ENCODE data around the gene EGFL8. TPM values are rescaled to one million over a fixed set of nuclear protein-coding genes. Genes with fewer than 3 reads are reported as not detected.
"Not testable (repeated sequence)": the region's sequence is repeated elsewhere in the genome, so short reads cannot be mapped to it uniquely, and the experiment has no call there.

Gene EGFL8
- total and polyA plus RNA-seq, 4 experiments from 2014 or later: 0.23 to 16.6 (median 16.6) TPM; not detected in 1

DNA sequence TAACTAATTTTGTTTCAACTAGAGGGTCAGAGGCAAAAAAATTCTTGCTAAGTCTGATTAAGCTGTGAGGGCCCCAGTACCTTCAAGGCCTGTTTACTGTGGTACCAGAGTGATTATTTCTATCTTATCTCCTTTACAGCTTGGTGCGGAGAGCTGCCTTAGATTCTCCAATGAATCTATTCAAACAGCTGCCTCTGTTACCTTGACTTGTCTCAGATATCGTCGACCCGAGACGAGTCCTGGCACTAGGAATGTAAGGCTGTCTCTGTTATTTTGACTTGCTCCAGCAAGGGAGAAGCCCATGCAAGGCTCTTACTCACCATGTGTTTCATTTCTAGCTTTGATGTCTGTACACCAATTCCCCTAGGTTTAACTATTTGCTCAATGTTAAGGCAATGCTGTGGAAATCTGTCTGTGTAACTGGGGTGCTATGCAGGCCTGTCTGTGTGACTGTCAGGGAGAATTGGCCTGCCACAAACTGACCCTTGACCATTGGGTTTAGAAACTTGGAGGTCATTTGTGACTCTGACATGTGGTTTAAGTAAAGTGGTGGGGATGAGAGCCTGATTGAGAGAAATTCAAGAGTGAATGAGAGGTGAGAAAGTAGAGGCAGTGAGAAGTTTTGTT is 23.9 kb upstream of the EGFL8 start:
- H3K4me3 ChIP-seq (ENCODE audit: low read length in 2 of 2): no peak overlapping the region
- H3K4me1 ChIP-seq (ENCODE audit: insufficient read depth, low read length): no peaks in the 10 kb centered on the region
- no peak for DNase-seq
- Mint-ChIP-seq H3K36me3 (no peaks in the 10 kb centered on the region), H3K27me3 (peaks cover 2 to 3% of the 10 kb centered on the region in 2 donors), H3K4me3 (no peak overlapping the region), H3K4me1 (no peaks in the 10 kb centered on the region), H3K27ac (no peak overlapping the region), H3K9me3 (peaks cover 0 to 2% (median 0%) of the 10 kb centered on the region in 8 donors)
- no peaks in the 10 kb centered on the region for H3K27me3 ChIP-seq (ENCODE audit: insufficient read depth, low read length)
- intact Hi-C loops (cut with micrococcal nuclease): no loop called here
- H3K9me3 ChIP-seq (ENCODE audit: control insufficient read depth in 1 of 2, low read length in 2 of 2): no peaks in the 10 kb centered on the region
- no peaks in the 10 kb centered on the region for H3K36me3 ChIP-seq (ENCODE audit: insufficient read depth, low read length)
- H3K27ac ChIP-seq (ENCODE audit: low read depth, low read length): no peak overlapping the region
- ChIA-PET POLR2A (ENCODE audit: partially characterized antibody) (interaction anchor here (0.6 kb wide), 1 partner anchor 804 kb away, joined by 6 read pairs; no protein-coding TSS in a partner anchor), CTCF (ENCODE audit: partially characterized antibody) (interaction anchor here (0.6 kb wide), 1 partner anchor 305 kb away, joined by 3 read pairs; no protein-coding TSS in a partner anchor)

DNA sequence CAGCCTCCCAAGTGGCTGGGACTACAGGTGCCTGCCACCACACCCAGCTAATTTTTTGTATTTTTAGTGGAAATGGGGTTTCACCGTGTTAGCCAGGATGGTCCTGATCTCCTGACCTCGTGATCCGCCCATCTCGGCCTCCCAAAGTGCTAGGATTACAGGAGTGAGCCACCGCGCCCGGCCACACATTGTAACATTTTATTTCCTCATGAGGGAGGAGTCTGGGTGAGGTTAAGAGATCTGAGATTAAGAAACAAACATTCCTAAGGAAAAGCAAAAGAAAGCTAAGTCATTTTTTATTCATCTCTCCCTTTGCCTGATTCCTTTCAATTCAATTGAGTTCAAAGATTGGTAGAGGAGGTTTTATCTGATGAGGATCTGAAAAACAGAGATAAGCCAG is 20.2 kb upstream of the EGFL8 start:
- H3K9me3 ChIP-seq (ENCODE audit: control insufficient read depth in 1 of 2, low read length in 2 of 2); H3K36me3 ChIP-seq (ENCODE audit: insufficient read depth, low read length); intact Hi-C loops (cut with micrococcal nuclease); POLR2A ChIA-PET (ENCODE audit: partially characterized antibody); H3K4me3 ChIP-seq (ENCODE audit: low read length in 2 of 2); H3K27ac Mint-ChIP-seq; H3K4me1 ChIP-seq (ENCODE audit: insufficient read depth, low read length); DNase-seq; H3K36me3 Mint-ChIP-seq; H3K27me3 ChIP-seq (ENCODE audit: insufficient read depth, low read length); H3K4me3 Mint-ChIP-seq; H3K27ac ChIP-seq (ENCODE audit: low read depth, low read length); H3K9me3 Mint-ChIP-seq: not testable (repeated sequence)
- CTCF ChIA-PET (ENCODE audit: partially characterized antibody): interaction anchor here (0.5 kb wide), 1 partner anchor 436 kb away, joined by 4 read pairs; no protein-coding TSS in a partner anchor
- H3K27me3 Mint-ChIP-seq: peaks cover 12 to 17% of the 10 kb centered on the region in 2 donors
- H3K4me1 Mint-ChIP-seq: peaks cover 4 to 21% (median 12%) of the 10 kb centered on the region in 4 donors

DNA sequence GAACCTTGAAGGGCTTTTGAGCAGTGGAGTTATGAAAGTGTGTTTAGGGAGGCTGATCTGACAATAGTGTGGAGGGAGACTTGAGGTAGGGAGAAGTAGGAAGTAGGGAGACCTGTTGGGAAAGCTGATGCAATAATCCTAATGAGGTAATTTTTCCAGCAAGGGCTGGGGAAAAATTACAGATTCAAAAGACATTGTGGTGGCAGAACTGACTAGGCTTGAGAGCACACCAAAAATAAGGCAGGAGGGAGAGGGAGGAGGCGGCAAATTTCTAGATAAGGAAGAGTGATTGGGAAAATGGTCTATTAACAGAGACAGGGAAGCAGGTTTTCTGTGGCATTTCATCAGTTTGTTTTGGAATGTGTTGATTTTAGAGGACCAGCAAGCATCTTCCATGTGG is 18.1 kb upstream of the EGFL8 start:
- Histone ChIP-seq H3K9me3 (ENCODE audit: control insufficient read depth in 1 of 2, low read length in 2 of 2) (no peaks in the 10 kb centered on the region), H3K36me3 (ENCODE audit: insufficient read depth, low read length) (no peaks in the 10 kb centered on the region), H3K27me3 (ENCODE audit: insufficient read depth, low read length) (peaks cover 6% of the 10 kb centered on the region), H3K27ac (ENCODE audit: low read depth, low read length) (no peak overlapping the region), H3K4me1 (ENCODE audit: insufficient read depth, low read length) (peaks cover 3% of the 10 kb centered on the region), H3K4me3 (ENCODE audit: low read length in 2 of 2) (no peak overlapping the region)
- POLR2A ChIA-PET (ENCODE audit: partially characterized antibody): no interaction called here
- no peak overlapping the region for H3K27ac Mint-ChIP-seq
- H3K4me1 Mint-ChIP-seq: peaks cover 11 to 33% (median 21%) of the 10 kb centered on the region in 4 donors
- DNase-seq: no peak
- peaks cover 0 to 6% (median 0%) of the 10 kb centered on the region in 8 donors for H3K9me3 Mint-ChIP-seq
- intact Hi-C loops (cut with micrococcal nuclease): no loop called here
- CTCF ChIA-PET (ENCODE audit: partially characterized antibody): interaction anchor here (1.2 kb wide), 1 partner anchor 28 kb away, joined by 3 read pairs; no protein-coding TSS in a partner anchor
- H3K27me3 Mint-ChIP-seq: peaks cover 24 to 27% of the 10 kb centered on the region in 2 donors
- peaks cover 0 to 3% of the 10 kb centered on the region in 2 donors for H3K36me3 Mint-ChIP-seq
- no peak overlapping the region for H3K4me3 Mint-ChIP-seq

DNA sequence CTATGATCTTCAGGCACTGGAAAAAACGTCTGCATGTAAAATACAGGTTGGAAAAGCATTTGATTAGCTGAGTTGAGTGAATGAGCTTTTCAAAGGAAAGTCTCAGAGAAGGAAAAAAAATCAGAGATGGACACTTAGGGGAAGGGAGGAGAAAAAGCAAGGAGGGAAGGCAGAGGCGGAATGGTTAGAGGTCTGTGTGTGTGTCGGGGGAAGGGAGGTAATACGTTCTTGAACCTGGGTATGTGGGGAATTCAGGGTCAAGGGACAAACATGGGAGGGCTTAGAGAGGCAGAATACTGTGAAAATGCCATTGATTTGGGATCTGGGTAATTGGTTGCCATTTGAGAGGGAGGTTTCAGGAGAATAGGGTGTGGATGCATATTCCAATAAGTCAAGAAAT is 17.7 kb upstream of the EGFL8 start:
- no peak overlapping the region for H3K27ac Mint-ChIP-seq
- CTCF ChIA-PET (ENCODE audit: partially characterized antibody): interaction anchor here (1.2 kb wide), 1 partner anchor 28 kb away, joined by 3 read pairs; no protein-coding TSS in a partner anchor

DNA sequence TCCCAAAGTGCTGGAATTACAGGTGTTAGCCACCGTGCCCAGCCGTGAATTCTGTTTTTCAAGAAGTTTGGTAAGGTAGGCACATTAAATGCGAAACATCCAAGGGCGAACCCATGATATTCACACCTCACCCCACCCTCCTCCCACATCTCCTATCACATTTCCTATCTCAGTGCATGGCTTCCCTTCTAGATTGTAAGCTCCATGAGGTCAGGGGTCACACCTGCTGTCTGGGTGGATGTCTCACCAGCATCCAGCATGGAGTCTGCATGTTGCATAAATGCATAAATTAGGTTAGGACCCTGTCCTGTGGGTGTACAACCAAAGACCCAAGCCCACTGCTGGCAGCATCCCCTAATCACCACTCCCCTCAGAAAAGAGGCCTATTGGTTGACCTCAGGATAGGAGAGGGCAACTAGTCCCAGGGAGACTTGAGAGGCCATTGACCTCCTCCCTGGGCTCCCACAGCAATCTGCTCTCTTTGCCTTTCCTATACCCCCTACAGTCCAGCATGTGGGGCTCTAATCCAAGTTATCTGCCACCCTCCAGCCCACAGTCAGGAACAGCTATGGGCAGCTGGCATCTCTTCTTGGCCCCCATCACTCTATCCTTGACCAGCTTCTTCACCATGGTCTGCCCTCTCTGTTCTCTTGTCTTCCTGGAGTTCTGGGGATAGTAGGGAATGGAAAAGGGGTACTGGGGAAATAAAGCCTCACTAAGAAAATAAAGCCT is 16.8 kb upstream of the EGFL8 start:
- Histone ChIP-seq H3K4me1 (ENCODE audit: insufficient read depth, low read length) (peaks cover 3% of the 10 kb centered on the region), H3K4me3 (ENCODE audit: low read length in 2 of 2) (no peak overlapping the region), H3K9me3 (ENCODE audit: control insufficient read depth in 1 of 2, low read length in 2 of 2) (no peaks in the 10 kb centered on the region), H3K27me3 (ENCODE audit: insufficient read depth, low read length) (peaks cover 6% of the 10 kb centered on the region), H3K36me3 (ENCODE audit: insufficient read depth, low read length) (no peaks in the 10 kb centered on the region), H3K27ac (ENCODE audit: low read depth, low read length) (no peak overlapping the region)
- CTCF ChIA-PET (ENCODE audit: partially characterized antibody): interaction anchor here (2.5 kb wide), 1 partner anchor 18 kb away, joined by 12 read pairs; the partner anchor contains the start of gene FKBPL
- H3K4me1 Mint-ChIP-seq: peaks cover 13 to 44% (median 26%) of the 10 kb centered on the region in 4 donors
- DNase-seq: no peak
- intact Hi-C loops (cut with micrococcal nuclease): loop anchor here (1.0 to 2.0 kb wide), 2 partner anchors 17 to 48 kb away; partner anchors contain the start of gene FKBPL
- H3K36me3 Mint-ChIP-seq: peaks cover 0 to 3% of the 10 kb centered on the region in 2 donors
- peaks cover 0 to 6% (median 0%) of the 10 kb centered on the region in 8 donors for H3K9me3 Mint-ChIP-seq
- peak overlapping the region in 1 of 8 donors; percentile 87 for H3K4me3 Mint-ChIP-seq
- peaks cover 25 to 27% of the 10 kb centered on the region in 2 donors for H3K27me3 Mint-ChIP-seq
- peak overlapping the region in 1 of 7 donors; percentile 57 for H3K27ac Mint-ChIP-seq
- POLR2A ChIA-PET (ENCODE audit: partially characterized antibody): interaction anchor here (0.6 to 2.5 kb wide), 2 partner anchors 17 to 30 kb away, joined by 3 to 5 read pairs; partner anchors contain the start of gene FKBPL

More for the DNA sequence above, 17.7 kb upstream of the EGFL8 start:
- intact Hi-C loops (cut with micrococcal nuclease): no loop called here
- POLR2A ChIA-PET (ENCODE audit: partially characterized antibody): no interaction called here
- H3K4me3 ChIP-seq (ENCODE audit: low read length in 2 of 2): no peak overlapping the region
- no peak for DNase-seq
- no peaks in the 10 kb centered on the region for H3K36me3 ChIP-seq (ENCODE audit: insufficient read depth, low read length)
- peaks cover 25 to 27% of the 10 kb centered on the region in 2 donors for H3K27me3 Mint-ChIP-seq
- peaks cover 0 to 3% of the 10 kb centered on the region in 2 donors for H3K36me3 Mint-ChIP-seq
- H3K9me3 Mint-ChIP-seq: peaks cover 0 to 6% (median 0%) of the 10 kb centered on the region in 8 donors
- H3K4me1 ChIP-seq (ENCODE audit: insufficient read depth, low read length): peaks cover 3% of the 10 kb centered on the region
- no peak overlapping the region for H3K27ac ChIP-seq (ENCODE audit: low read depth, low read length)
- H3K4me1 Mint-ChIP-seq: peaks cover 11 to 37% (median 22%) of the 10 kb centered on the region in 4 donors
- H3K27me3 ChIP-seq (ENCODE audit: insufficient read depth, low read length): peaks cover 6% of the 10 kb centered on the region
- H3K4me3 Mint-ChIP-seq: no peak overlapping the region
- no peaks in the 10 kb centered on the region for H3K9me3 ChIP-seq (ENCODE audit: control insufficient read depth in 1 of 2, low read length in 2 of 2)

DNA sequence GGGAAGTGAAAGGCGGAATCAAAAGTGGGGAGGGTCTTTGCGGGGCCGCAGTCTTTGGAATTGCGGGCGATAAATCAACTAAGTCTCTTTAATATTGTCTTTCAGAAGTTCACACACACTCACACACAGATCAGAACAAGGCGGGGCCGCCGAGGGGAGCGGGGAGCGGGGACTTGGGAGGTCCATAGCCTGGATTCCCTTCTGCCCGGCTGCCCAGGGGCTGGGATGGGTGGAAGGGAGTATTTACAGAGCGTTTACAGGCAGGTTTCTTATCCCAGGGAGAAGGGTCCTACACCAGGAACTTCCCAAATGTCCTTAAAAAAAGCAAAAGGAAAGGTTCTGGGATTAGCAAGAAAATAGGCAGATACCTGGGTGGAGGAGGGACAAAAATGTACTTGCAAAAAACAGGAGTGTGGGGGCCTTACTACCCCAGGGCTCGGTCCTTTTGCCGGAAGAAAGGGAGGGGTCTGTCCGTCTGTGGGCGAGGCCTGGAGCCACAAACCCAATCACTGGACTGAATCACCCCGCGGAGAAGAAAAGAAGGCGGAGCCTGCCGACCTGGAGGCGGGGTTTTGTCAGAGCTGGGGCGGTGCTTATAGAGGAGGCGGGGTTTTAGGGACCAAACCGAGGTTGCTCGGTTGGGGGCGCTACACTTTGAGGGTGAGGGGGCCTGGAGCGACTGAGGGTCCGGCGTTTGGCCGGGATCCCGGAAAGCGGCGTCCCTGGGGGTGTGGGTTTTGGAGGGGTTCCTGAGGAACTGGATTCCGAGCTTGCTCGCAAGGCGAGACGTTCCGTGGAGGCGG is 15.9 kb upstream of the EGFL8 start:
- Histone ChIP-seq H3K4me3 (ENCODE audit: low read length in 2 of 2) (peak overlapping the region in 1 of 2 donors; percentile 38), H3K27ac (ENCODE audit: low read depth, low read length) (no peak overlapping the region), H3K27me3 (ENCODE audit: insufficient read depth, low read length) (peaks cover 6% of the 10 kb centered on the region), H3K36me3 (ENCODE audit: insufficient read depth, low read length) (no peaks in the 10 kb centered on the region), H3K4me1 (ENCODE audit: insufficient read depth, low read length) (peaks cover 3% of the 10 kb centered on the region), H3K9me3 (ENCODE audit: control insufficient read depth in 1 of 2, low read length in 2 of 2) (no peaks in the 10 kb centered on the region)
- Mint-ChIP-seq H3K27me3 (peaks cover 27 to 30% of the 10 kb centered on the region in 2 donors), H3K36me3 (peaks cover 0 to 3% of the 10 kb centered on the region in 2 donors), H3K4me1 (peaks cover 17 to 53% (median 32%) of the 10 kb centered on the region in 4 donors), H3K4me3 (peak overlapping the region; percentile 80 to 87 (median 85)), H3K9me3 (peaks cover 0 to 6% (median 0%) of the 10 kb centered on the region in 8 donors), H3K27ac (peak overlapping the region in 6 of 7 donors; percentile 17 to 86 (median 80))
- POLR2A ChIA-PET (ENCODE audit: partially characterized antibody): interaction anchor here (1.3 to 2.5 kb wide), 2 partner anchors 21 to 29 kb away, joined by 5 to 6 read pairs; partner anchors contain the start of gene ATF6B
- intact Hi-C loops (cut with micrococcal nuclease): loop anchor here (1.0 to 2.0 kb wide), 2 partner anchors 18 to 47 kb away; partner anchors contain the start of gene FKBPL
- DNase-seq: peak; percentile 58 to 75 (median 66)
- CTCF ChIA-PET (ENCODE audit: partially characterized antibody): interaction anchor here (1.1 to 2.5 kb wide), 2 partner anchors 19 to 30 kb away, joined by 4 to 12 read pairs; partner anchors contain the start of gene FKBPL

Measured in CD4-positive, alpha-beta memory T cell (primary cell).